Prostate gland (tissue), 2 donors: ENCODE data around the gene LMAN2.

Experiments
- POLR2A ChIP-seq: fragments of 450-650 bp; IDR thresholded peaks from one replicate; pipeline ENCODE4 v1.6.1; 2016; ENCODE audit warnings: antibody characterized with exemption, mild to moderate bottlenecking
- POLR2AphosphoS5 ChIP-seq: sonication (generic); formaldehyde crosslinking; IDR thresholded peaks from one replicate; pipeline ENCODE4 v1.6.1; 2017; ENCODE audit warnings: antibody characterized with exemption
- TF ChIP-seq, protein P1 (sequence below), 4 experiments: fragments of 200-600 bp in 2 of 4; fragments of 450-650 bp in 2 of 4; sonication (generic) in 2 of 4; IDR thresholded peaks; 1 replicate in 3 of 4; 2 replicates in 1 of 4; pipeline ENCODE4 v1.5.1; 2016 to 2019; ENCODE audit warnings: antibody characterized with exemption in 4 of 4, mild to moderate bottlenecking in 2 of 4, moderate library complexity in 2 of 4

DNA sequence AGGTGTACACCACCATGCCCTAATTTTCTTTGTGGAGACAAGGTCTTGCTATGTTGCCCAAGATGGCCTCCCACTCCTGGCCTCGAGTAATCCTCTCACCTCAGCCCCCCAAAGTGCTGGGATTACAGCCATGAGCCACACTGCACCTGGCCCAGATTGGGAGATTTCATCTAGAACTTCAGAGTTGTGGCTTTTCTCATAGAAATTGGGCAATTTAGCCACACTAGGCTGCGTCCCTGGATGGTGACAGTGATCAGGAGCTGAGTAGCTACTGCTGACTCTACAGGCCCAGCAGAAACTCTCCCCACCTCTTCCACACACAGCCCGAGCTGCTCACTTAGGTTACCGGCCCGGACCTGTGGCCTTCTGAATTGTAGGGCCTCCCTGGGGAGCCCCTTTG, 41.3 kb upstream of the LMAN2 start:
- TF ChIP-seq, protein P1, sequence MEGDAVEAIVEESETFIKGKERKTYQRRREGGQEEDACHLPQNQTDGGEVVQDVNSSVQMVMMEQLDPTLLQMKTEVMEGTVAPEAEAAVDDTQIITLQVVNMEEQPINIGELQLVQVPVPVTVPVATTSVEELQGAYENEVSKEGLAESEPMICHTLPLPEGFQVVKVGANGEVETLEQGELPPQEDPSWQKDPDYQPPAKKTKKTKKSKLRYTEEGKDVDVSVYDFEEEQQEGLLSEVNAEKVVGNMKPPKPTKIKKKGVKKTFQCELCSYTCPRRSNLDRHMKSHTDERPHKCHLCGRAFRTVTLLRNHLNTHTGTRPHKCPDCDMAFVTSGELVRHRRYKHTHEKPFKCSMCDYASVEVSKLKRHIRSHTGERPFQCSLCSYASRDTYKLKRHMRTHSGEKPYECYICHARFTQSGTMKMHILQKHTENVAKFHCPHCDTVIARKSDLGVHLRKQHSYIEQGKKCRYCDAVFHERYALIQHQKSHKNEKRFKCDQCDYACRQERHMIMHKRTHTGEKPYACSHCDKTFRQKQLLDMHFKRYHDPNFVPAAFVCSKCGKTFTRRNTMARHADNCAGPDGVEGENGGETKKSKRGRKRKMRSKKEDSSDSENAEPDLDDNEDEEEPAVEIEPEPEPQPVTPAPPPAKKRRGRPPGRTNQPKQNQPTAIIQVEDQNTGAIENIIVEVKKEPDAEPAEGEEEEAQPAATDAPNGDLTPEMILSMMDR (IDR thresholded peaks at IDR 0.05): no peak
- TF ChIP-seq POLR2AphosphoS5 (no peak), POLR2A (no peak)
